Chondrocyte (in vitro differentiated cells): ENCODE measurements around the gene NRG2. TPM values are rescaled to one million over a fixed set of nuclear protein-coding genes. Genes with fewer than 3 reads are reported as not detected.

Source experiments
- DNase-seq: peaks from one replicate; pipeline ENCODE4 v3.0.0; 2021; ENCODE audit warnings: mixed read lengths, low spot score
- H3K27ac Mint-ChIP-seq: one replicate; pipeline ENCODE4 v1.8.0; 2021; ENCODE audit warnings: mild to moderate bottlenecking, moderate library complexity, mixed read lengths; ENCODE audit not compliant: unreplicated experiment
- H3K27me3 Mint-ChIP-seq: 2 replicates; pipeline ENCODE4 v1.8.0; 2021; ENCODE audit warnings: low read depth, mixed read lengths
- H3K36me3 Mint-ChIP-seq: 2 replicates; pipeline ENCODE4 v1.8.0; 2021; ENCODE audit warnings: low read depth, mixed read lengths
- H3K4me1 Mint-ChIP-seq: 2 replicates; pipeline ENCODE4 v1.8.0; 2021; ENCODE audit warnings: low read depth, mild to moderate bottlenecking, mixed read lengths
- H3K4me3 Mint-ChIP-seq: one replicate; pipeline ENCODE4 v1.8.0; 2021; ENCODE audit warnings: mild to moderate bottlenecking, moderate library complexity, mixed read lengths; ENCODE audit not compliant: unreplicated experiment
- H3K9me3 Mint-ChIP-seq: 2 replicates; pipeline ENCODE4 v1.8.0; 2021; ENCODE audit warnings: low read depth, mixed read lengths
- total RNA-seq: library from RNA; stranded (reverse); gene quantifications from 3 replicates; pipeline ENCODE4 v1.2.1, GENCODE V29; 2021
- TF ChIP-seq, protein P1 (sequence below): fragments of 200-600 bp; sonication (generic); IDR thresholded peaks from 2 replicates; pipeline ENCODE4 v1.5.0; 2021; ENCODE audit warnings: antibody characterized with exemption, mild to moderate bottlenecking, moderate library complexity

The NRG2 gene
- total RNA-seq, 1 donor from 2014 or later, result 0.27 TPM

DNA sequence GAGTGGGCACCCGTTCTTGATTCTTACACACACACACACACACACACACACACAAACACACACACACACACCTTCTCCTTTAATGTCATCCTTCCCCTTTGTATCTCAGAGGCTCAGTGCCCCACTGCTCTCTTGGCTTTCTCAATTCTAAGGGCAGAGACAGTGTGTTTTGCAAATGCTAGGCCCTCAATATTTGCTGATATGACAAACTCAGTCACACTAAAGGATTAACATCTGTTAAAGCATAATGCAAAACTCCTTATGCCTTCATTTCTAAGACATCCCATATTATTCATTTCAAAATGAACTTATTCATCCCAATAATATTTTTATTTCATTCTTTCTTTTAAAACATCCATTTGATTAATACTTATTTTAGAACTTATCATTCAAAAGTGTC is 8.9 kb upstream of the NRG2 start:
- no peak for DNase-seq
- peaks cover 44% of the 10 kb centered on the region for H3K27me3 Mint-ChIP-seq
- no peaks in the 10 kb centered on the region for H3K9me3 Mint-ChIP-seq
- TF ChIP-seq, protein P1, sequence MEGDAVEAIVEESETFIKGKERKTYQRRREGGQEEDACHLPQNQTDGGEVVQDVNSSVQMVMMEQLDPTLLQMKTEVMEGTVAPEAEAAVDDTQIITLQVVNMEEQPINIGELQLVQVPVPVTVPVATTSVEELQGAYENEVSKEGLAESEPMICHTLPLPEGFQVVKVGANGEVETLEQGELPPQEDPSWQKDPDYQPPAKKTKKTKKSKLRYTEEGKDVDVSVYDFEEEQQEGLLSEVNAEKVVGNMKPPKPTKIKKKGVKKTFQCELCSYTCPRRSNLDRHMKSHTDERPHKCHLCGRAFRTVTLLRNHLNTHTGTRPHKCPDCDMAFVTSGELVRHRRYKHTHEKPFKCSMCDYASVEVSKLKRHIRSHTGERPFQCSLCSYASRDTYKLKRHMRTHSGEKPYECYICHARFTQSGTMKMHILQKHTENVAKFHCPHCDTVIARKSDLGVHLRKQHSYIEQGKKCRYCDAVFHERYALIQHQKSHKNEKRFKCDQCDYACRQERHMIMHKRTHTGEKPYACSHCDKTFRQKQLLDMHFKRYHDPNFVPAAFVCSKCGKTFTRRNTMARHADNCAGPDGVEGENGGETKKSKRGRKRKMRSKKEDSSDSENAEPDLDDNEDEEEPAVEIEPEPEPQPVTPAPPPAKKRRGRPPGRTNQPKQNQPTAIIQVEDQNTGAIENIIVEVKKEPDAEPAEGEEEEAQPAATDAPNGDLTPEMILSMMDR, result no peak
- H3K27ac Mint-ChIP-seq, result no peak overlapping the region
- H3K4me3 Mint-ChIP-seq, result no peak overlapping the region
- H3K36me3 Mint-ChIP-seq, result no peaks in the 10 kb centered on the region
- no peaks in the 10 kb centered on the region for H3K4me1 Mint-ChIP-seq

- no peaks in the 10 kb centered on the region for H3K4me1 Mint-ChIP-seq
- no peaks in the 10 kb centered on the region for H3K9me3 Mint-ChIP-seq
- H3K4me3 Mint-ChIP-seq, result no peak overlapping the region
- H3K27ac Mint-ChIP-seq, result no peak overlapping the region
- no peak for DNase-seq
- peaks cover 44% of the 10 kb centered on the region for H3K27me3 Mint-ChIP-seq
- TF ChIP-seq, protein P1, result no peak
- H3K36me3 Mint-ChIP-seq, result no peaks in the 10 kb centered on the region
Observed at GRCh38 chr5:140049713-140050112, 6.6 kb upstream of the NRG2 start.

DNA sequence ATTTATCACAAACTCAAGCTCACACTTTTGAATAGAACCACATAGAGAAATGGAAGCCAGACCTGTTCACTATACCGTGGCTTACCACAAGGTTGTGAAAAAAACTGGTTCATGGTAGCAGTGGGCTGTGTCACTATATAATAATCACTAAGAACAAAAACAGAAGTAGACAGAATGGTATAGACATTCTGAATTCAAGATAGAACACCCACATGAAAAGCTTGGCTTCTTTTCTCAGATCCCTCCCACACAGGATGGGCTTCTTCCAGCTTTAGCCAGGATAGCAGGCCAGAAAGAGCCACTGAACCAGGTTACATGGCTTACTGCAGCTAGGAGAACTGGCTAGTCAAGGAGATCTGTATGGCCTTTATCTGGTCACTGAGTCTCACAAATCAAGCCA is 6.1 kb upstream of the NRG2 start:
- TF ChIP-seq, protein P1, result no peak
- Mint-ChIP-seq H3K27me3 (peaks cover 49% of the 10 kb centered on the region), H3K9me3 (no peaks in the 10 kb centered on the region), H3K27ac (no peak overlapping the region), H3K36me3 (no peaks in the 10 kb centered on the region), H3K4me3 (no peak overlapping the region), H3K4me1 (no peaks in the 10 kb centered on the region)
- no peak for DNase-seq

GRCh38 chr5:140044041-140044440 is 942 bp upstream of the NRG2 start:
- no peaks in the 10 kb centered on the region for H3K9me3 Mint-ChIP-seq
- TF ChIP-seq, protein P1, result no peak
- no peak for DNase-seq
- no peak overlapping the region for H3K4me3 Mint-ChIP-seq
- H3K27me3 Mint-ChIP-seq, result peaks cover 43% of the 10 kb centered on the region
- peaks cover 12% of the 10 kb centered on the region for H3K4me1 Mint-ChIP-seq
- H3K36me3 Mint-ChIP-seq, result no peaks in the 10 kb centered on the region
- H3K27ac Mint-ChIP-seq, result no peak overlapping the region

- no peak for DNase-seq
- H3K27me3 Mint-ChIP-seq, result peaks cover 39% of the 10 kb centered on the region
- H3K4me3 Mint-ChIP-seq, result peak overlapping the region; percentile 76
Observed at GRCh38 chr5:140043508-140043872, 391 bp upstream of the NRG2 start.

More at GRCh38 chr5:140043508-140043872, 391 bp upstream of the NRG2 start:
- Mint-ChIP-seq H3K27ac (no peak overlapping the region), H3K36me3 (no peaks in the 10 kb centered on the region), H3K4me1 (peaks cover 15% of the 10 kb centered on the region), H3K9me3 (no peaks in the 10 kb centered on the region)
- TF ChIP-seq, protein P1, result peak; percentile 30
